CD4-positive, alpha-beta memory T cell (primary cell): ENCODE measurements around the gene IKBKE. TPM values are rescaled to one million over a fixed set of nuclear protein-coding genes. Genes with fewer than 3 reads are reported as not detected.

Experiments
- CTCF ChIA-PET: fragments of 350-600 bp; sonication (Branson Sonifier 250); formaldehyde crosslinking; loops from one replicate; lab custom pipeline; 2021; ENCODE audit warnings: inconsistent platforms; ENCODE audit not compliant: partially characterized antibody; lab: Charles Lee
- POLR2A ChIA-PET: fragments of 350-600 bp; sonication (Branson Sonifier 250); formaldehyde crosslinking; loops from one replicate; lab custom pipeline; 2021; ENCODE audit not compliant: partially characterized antibody; lab: Charles Lee
- DNase-seq, 5 donors: peaks; one replicate each; pipeline versions ENCODE4 v3.0.0 to v3.0.0-alpha.2; 2020 to 2022; ENCODE audit warnings: mixed read lengths in 1 of 5
- H3K27ac ChIP-seq: one replicate; pipeline ENCODE4 v1.7.0; 2013; ENCODE audit warnings: low read depth, low read length
- H3K27me3 ChIP-seq: 2 replicates; pipeline ENCODE4 v1.7.0; 2013; ENCODE audit warnings: mild to moderate bottlenecking, low read length, moderate library complexity; ENCODE audit not compliant: insufficient read depth
- H3K36me3 ChIP-seq: 2 replicates; pipeline ENCODE4 v1.7.0; 2013; ENCODE audit warnings: mild to moderate bottlenecking, low read length, moderate library complexity; ENCODE audit not compliant: insufficient read depth
- H3K4me1 ChIP-seq: 2 replicates; pipeline ENCODE4 v1.7.0; 2013; ENCODE audit warnings: mild to moderate bottlenecking, low read length, moderate library complexity; ENCODE audit not compliant: insufficient read depth
- H3K4me3 ChIP-seq, 2 donors: one replicate each; pipeline ENCODE4 v1.7.0; 2013; ENCODE audit warnings: low read length in 2 of 2, mild to moderate bottlenecking in 1 of 2
- H3K9me3 ChIP-seq, 2 donors: one replicate each; pipeline ENCODE4 v1.7.0; 2013; ENCODE audit warnings: low read length in 2 of 2, control low read depth in 1 of 2; ENCODE audit not compliant: control insufficient read depth in 1 of 2
- H3K27ac Mint-ChIP-seq, 7 donors: one replicate each; pipeline ENCODE4 v1.8.0; 2020 to 2021; ENCODE audit warnings: mixed read lengths in 7 of 7, mild to moderate bottlenecking in 6 of 7, inconsistent platforms in 3 of 7, moderate library complexity in 3 of 7
- H3K27me3 Mint-ChIP-seq, 2 donors: one replicate each; pipeline ENCODE4 v1.8.0; 2020 to 2021; ENCODE audit warnings: mixed read lengths in 2 of 2
- H3K36me3 Mint-ChIP-seq, 2 donors: one replicate each; pipeline ENCODE4 v1.8.0; 2020 to 2021; ENCODE audit warnings: mixed read lengths in 2 of 2, inconsistent platforms in 1 of 2, mild to moderate bottlenecking in 1 of 2
- H3K4me1 Mint-ChIP-seq, 4 donors: one replicate each; pipeline ENCODE4 v1.8.0; 2020 to 2021; ENCODE audit warnings: mixed read lengths in 4 of 4, mild to moderate bottlenecking in 1 of 4
- H3K4me3 Mint-ChIP-seq, 8 donors: one replicate each; pipeline ENCODE4 v1.8.0; 2020 to 2021; ENCODE audit warnings: mixed read lengths in 8 of 8, mild to moderate bottlenecking in 7 of 8, moderate library complexity in 6 of 8, inconsistent platforms in 3 of 8
- H3K9me3 Mint-ChIP-seq, 8 donors: one replicate each; pipeline ENCODE4 v1.8.0; 2020 to 2021; ENCODE audit warnings: mixed read lengths in 8 of 8, mild to moderate bottlenecking in 5 of 8, inconsistent platforms in 3 of 8, moderate library complexity in 1 of 8
- intact Hi-C: fragments of 100-400 bp; cut with micrococcal nuclease; formaldehyde crosslinking; loops from one replicate; pipeline ENCODE4 v1.15.1; 2023
- polyA plus RNA-seq, 2 donors: library from polyadenylated mRNA; unstranded; fragments of 300-500 nt; fragmentation: Illumina TruSeq; gene quantifications; one replicate each; pipeline ENCODE4 v1.2.3, GENCODE V29; 2021
- total RNA-seq, 2 experiments: library from RNA; stranded (reverse); gene quantifications; one replicate each; pipeline ENCODE4 v1.2.3, GENCODE V29; 2021

Gene IKBKE
- total and polyA plus RNA-seq, 4 experiments from 2014 or later: 46.8 to 92.3 (median 69.0) TPM

- H3K4me3 ChIP-seq: peak overlapping the region in 1 of 2 donors; percentile 99
- peak in 1 of 5 donors; percentile 55 for DNase-seq
- Mint-ChIP-seq H3K27ac (peak overlapping the region; percentile 64 to 95 (median 92)), H3K4me3 (peak overlapping the region; percentile 84 to 97 (median 93)), H3K9me3 (no peaks in the 10 kb centered on the region), H3K36me3 (peaks cover 24 to 65% of the 10 kb centered on the region in 2 donors), H3K27me3 (no peaks in the 10 kb centered on the region), H3K4me1 (peaks cover 43 to 74% (median 64%) of the 10 kb centered on the region in 4 donors)
- peak overlapping the region; percentile 80 for H3K27ac ChIP-seq
- no peaks in the 10 kb centered on the region for H3K9me3 ChIP-seq
- peaks cover 68% of the 10 kb centered on the region for H3K4me1 ChIP-seq
- intact Hi-C loops: loop anchor here (10.0 kb wide), 1 partner anchor 443 kb away; no protein-coding TSS in a partner anchor
- CTCF ChIA-PET: interaction anchor here (1.2 to 15.1 kb wide), 9 partner anchors 7 to 192 kb away, joined by 3 to 274 read pairs (median 17); partner anchors contain the start of gene EIF2D
- POLR2A ChIA-PET: interaction anchor here (0.6 to 3.1 kb wide), 9 partner anchors 8 to 140 kb away, joined by 3 to 22 read pairs (median 16); partner anchors contain the start of genes EIF2D and RASSF5
- peaks cover 39% of the 10 kb centered on the region for H3K36me3 ChIP-seq
- no peaks in the 10 kb centered on the region for H3K27me3 ChIP-seq
These were observed 1.7 kb downstream of the IKBKE start for GRCh38 chr1:206472024-206472423.

- POLR2A ChIA-PET: interaction anchor here (1.1 to 2.9 kb wide), 2 partner anchors 10 to 27 kb away, joined by 3 to 22 read pairs; no protein-coding TSS in a partner anchor
- DNase-seq: peak in 1 of 5 donors; percentile 47
- no peaks in the 10 kb centered on the region for H3K27me3 ChIP-seq
- Mint-ChIP-seq H3K27ac (peak overlapping the region; percentile 64 to 95 (median 92)), H3K4me1 (peaks cover 38 to 73% (median 60%) of the 10 kb centered on the region in 4 donors), H3K27me3 (no peaks in the 10 kb centered on the region), H3K36me3 (peaks cover 28 to 69% of the 10 kb centered on the region in 2 donors), H3K9me3 (no peaks in the 10 kb centered on the region), H3K4me3 (peak overlapping the region; percentile 84 to 97 (median 93))
- peaks cover 44% of the 10 kb centered on the region for H3K36me3 ChIP-seq
- peak overlapping the region; percentile 80 for H3K27ac ChIP-seq
- intact Hi-C loops: loop anchor here (10.0 kb wide), 1 partner anchor 442 kb away; no protein-coding TSS in a partner anchor
- no peaks in the 10 kb centered on the region for H3K9me3 ChIP-seq
- CTCF ChIA-PET: interaction anchor here (1.2 to 15.1 kb wide), 7 partner anchors 10 to 191 kb away, joined by 3 to 274 read pairs (median 17); no protein-coding TSS in a partner anchor
- peaks cover 64% of the 10 kb centered on the region for H3K4me1 ChIP-seq
- H3K4me3 ChIP-seq: peak overlapping the region in 1 of 2 donors; percentile 99
These were observed 2.2 kb downstream of the IKBKE start for GRCh38 chr1:206472454-206472853.

DNA sequence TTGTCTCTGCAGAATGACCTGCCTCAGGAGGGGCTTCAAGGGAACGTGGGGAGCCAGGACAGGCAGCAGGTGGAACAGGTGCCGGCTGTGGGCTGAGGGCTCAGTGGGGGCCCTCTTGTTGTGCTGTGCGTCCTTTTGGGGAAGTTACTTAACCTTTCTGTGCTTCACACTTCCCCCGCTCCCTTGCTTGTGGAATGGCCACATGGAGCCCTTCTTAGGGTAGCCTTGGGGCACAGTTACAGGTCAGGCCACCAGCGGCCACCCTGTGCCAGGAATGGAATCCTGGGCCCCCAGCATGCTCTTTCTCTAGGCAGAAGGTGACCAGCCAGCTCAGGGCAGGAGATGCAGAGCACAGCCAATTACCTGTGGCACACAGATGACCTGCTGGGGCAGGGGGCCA lies 2.6 kb downstream of the IKBKE start:
- H3K9me3 Mint-ChIP-seq: peaks cover 0 to under 1% (median 0%) of the 10 kb centered on the region in 8 donors
- intact Hi-C loops: loop anchor here (10.0 kb wide), 1 partner anchor 442 kb away; no protein-coding TSS in a partner anchor
- CTCF ChIA-PET: interaction anchor here (3.5 to 15.1 kb wide), 3 partner anchors 11 to 191 kb away, joined by 11 to 274 read pairs (median 23); no protein-coding TSS in a partner anchor
- POLR2A ChIA-PET: no interaction called here
- Histone ChIP-seq H3K36me3 (peaks cover 48% of the 10 kb centered on the region), H3K27ac (peak overlapping the region; percentile 80), H3K4me3 (peak overlapping the region in 1 of 2 donors; percentile 99), H3K27me3 (no peaks in the 10 kb centered on the region), H3K9me3 (no peaks in the 10 kb centered on the region), H3K4me1 (peaks cover 60% of the 10 kb centered on the region)
- DNase-seq: no peak
- H3K27ac Mint-ChIP-seq: peak overlapping the region; percentile 64 to 95 (median 92)
- H3K4me3 Mint-ChIP-seq: peak overlapping the region; percentile 84 to 97 (median 93)
- peaks cover 28 to 69% of the 10 kb centered on the region in 2 donors for H3K36me3 Mint-ChIP-seq
- no peaks in the 10 kb centered on the region for H3K27me3 Mint-ChIP-seq
- peaks cover 35 to 69% (median 56%) of the 10 kb centered on the region in 4 donors for H3K4me1 Mint-ChIP-seq

- DNase-seq: no peak
- CTCF ChIA-PET: interaction anchor here (15.1 kb wide), 1 partner anchor 14 kb away, joined by 274 read pairs; no protein-coding TSS in a partner anchor
- H3K4me3 ChIP-seq: no peak overlapping the region
- H3K4me1 Mint-ChIP-seq: peaks cover 19 to 49% (median 38%) of the 10 kb centered on the region in 4 donors
- H3K9me3 Mint-ChIP-seq: peaks cover 0 to 1% (median 0%) of the 10 kb centered on the region in 8 donors
- H3K4me3 Mint-ChIP-seq: no peak overlapping the region
- H3K27me3 ChIP-seq: no peaks in the 10 kb centered on the region
- peaks cover 77% of the 10 kb centered on the region for H3K36me3 ChIP-seq
- H3K4me1 ChIP-seq: peaks cover 52% of the 10 kb centered on the region
- H3K36me3 Mint-ChIP-seq: peaks cover 35 to 85% of the 10 kb centered on the region in 2 donors
- no peaks in the 10 kb centered on the region for H3K27me3 Mint-ChIP-seq
- intact Hi-C loops: loop anchor here (5.0 to 10.0 kb wide), 2 partner anchors 186 to 439 kb away; no protein-coding TSS in a partner anchor
- H3K27ac ChIP-seq: no peak overlapping the region
- H3K9me3 ChIP-seq: no peaks in the 10 kb centered on the region
- POLR2A ChIA-PET: no interaction called here
- H3K27ac Mint-ChIP-seq: peak overlapping the region in 2 of 7 donors; percentile 22 to 48
These were observed 5.8 kb downstream of the IKBKE start for GRCh38 chr1:206476058-206476457.

DNA sequence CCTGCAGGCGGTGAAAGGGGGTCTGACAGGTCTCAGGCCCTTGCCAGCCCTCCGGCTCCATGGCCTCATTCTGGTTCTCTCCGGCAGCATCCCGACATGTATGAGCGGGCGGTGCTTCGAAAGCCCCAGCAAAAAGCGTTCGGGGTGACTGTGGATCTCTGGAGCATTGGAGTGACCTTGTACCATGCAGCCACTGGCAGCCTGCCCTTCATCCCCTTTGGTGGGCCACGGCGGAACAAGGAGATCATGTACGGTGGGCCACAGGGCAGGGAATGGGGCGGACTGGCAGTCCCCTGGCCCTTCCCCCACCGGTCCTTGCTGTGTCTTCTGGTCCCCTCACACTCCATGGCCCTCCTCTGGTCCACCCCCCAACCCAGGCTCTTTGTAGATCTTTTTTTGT lies 6.3 kb downstream of the IKBKE start:
- Histone ChIP-seq H3K4me1 (peaks cover 47% of the 10 kb centered on the region), H3K4me3 (no peak overlapping the region), H3K36me3 (peaks cover 82% of the 10 kb centered on the region), H3K27me3 (no peaks in the 10 kb centered on the region), H3K27ac (no peak overlapping the region), H3K9me3 (no peaks in the 10 kb centered on the region)
- no peak overlapping the region for H3K4me3 Mint-ChIP-seq
- H3K27ac Mint-ChIP-seq: peak overlapping the region in 1 of 7 donors; percentile 50
- H3K4me1 Mint-ChIP-seq: peaks cover 15 to 44% (median 34%) of the 10 kb centered on the region in 4 donors
- intact Hi-C loops: loop anchor here (5.0 to 10.0 kb wide), 2 partner anchors 186 to 438 kb away; no protein-coding TSS in a partner anchor
- ChIA-PET POLR2A (no interaction called here), CTCF (interaction anchor here (0.9 to 15.1 kb wide), 4 partner anchors 14 to 191 kb away, joined by 3 to 274 read pairs (median 30); no protein-coding TSS in a partner anchor)
- no peaks in the 10 kb centered on the region for H3K27me3 Mint-ChIP-seq
- DNase-seq: no peak
- peaks cover 39 to 85% of the 10 kb centered on the region in 2 donors for H3K36me3 Mint-ChIP-seq
- H3K9me3 Mint-ChIP-seq: peaks cover 0 to 1% (median 0%) of the 10 kb centered on the region in 8 donors

- Mint-ChIP-seq H3K27ac (peak overlapping the region in 2 of 7 donors; percentile 18 to 50), H3K4me3 (no peak overlapping the region), H3K36me3 (peaks cover 39 to 83% of the 10 kb centered on the region in 2 donors), H3K27me3 (no peaks in the 10 kb centered on the region), H3K4me1 (peaks cover 13 to 39% (median 29%) of the 10 kb centered on the region in 4 donors), H3K9me3 (peaks cover 0 to 1% (median 0%) of the 10 kb centered on the region in 8 donors)
- peaks cover 42% of the 10 kb centered on the region for H3K4me1 ChIP-seq
- DNase-seq: no peak
- ChIA-PET POLR2A (no interaction called here), CTCF (interaction anchor here (0.9 to 15.1 kb wide), 5 partner anchors 13 to 190 kb away, joined by 3 to 274 read pairs (median 6); partner anchors contain the start of gene EIF2D)
- H3K27me3 ChIP-seq: no peaks in the 10 kb centered on the region
- no peak overlapping the region for H3K4me3 ChIP-seq
- intact Hi-C loops: loop anchor here (5.0 to 10.0 kb wide), 2 partner anchors 185 to 438 kb away; no protein-coding TSS in a partner anchor
- no peaks in the 10 kb centered on the region for H3K9me3 ChIP-seq
- no peak overlapping the region for H3K27ac ChIP-seq
- H3K36me3 ChIP-seq: peaks cover 82% of the 10 kb centered on the region
These were observed 6.8 kb downstream of the IKBKE start for GRCh38 chr1:206477110-206477509.
